PC-3 (cell line): ENCODE measurements around the gene NANOS3.

Experiments used
- EZH2 ChIP-seq: fragments of 300-600 bp; sonication (generic); IDR thresholded peaks from one replicate; pipeline ENCODE4 v1.6.1; 2017; ENCODE audit warnings: antibody characterized with exemption, mild to moderate bottlenecking, low read length; ENCODE audit not compliant: unreplicated experiment
- EZH2phosphoT487 ChIP-seq: fragments of 300-600 bp; sonication (generic); IDR thresholded peaks from 2 replicates; pipeline ENCODE4 v1.6.1; 2018; ENCODE audit warnings: mild to moderate bottlenecking, antibody characterized with exemption, low read length, borderline replicate concordance
- TF ChIP-seq, protein P1 (sequence below): fragments of 300-600 bp; sonication (generic); conservative IDR thresholded peaks from 2 replicates; pipeline ENCODE4 v1.5.1; 2017; ENCODE audit warnings: antibody characterized with exemption, low read depth, mild to moderate bottlenecking, low read length

DNA sequence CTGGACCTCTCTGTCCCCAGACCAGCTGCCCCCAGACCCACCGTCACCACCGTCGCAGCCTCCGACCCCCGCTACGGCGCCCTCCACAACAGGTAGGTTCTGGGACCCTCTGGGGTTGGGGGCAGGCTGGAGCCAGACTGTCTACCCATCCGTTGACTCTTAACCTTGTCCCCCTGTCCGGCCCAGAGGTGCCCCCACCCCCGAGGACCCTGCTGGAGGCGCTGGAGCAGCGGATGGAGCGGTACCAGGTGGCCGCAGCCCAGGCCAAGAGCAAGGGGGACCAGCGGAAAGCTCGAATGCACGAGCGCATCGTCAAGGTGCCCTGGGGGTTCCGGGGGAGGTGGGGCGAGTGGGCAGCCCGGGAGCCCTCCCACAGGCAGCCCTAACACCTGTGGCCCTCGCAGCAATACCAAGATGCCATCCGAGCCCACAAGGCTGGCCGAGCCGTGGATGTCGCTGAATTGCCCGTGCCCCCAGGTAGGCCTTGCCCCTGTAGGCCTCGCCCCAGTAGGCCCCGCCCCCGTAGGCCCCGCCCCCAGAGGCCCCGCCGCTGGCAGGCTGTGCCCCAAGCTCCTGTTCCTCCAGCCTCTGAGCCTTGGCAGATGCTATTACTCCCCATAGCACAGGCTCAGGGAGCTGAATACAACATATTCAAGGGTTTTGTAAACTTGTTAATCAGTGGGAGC is 41.9 kb downstream of the NANOS3 start:
- TF ChIP-seq, protein P1, sequence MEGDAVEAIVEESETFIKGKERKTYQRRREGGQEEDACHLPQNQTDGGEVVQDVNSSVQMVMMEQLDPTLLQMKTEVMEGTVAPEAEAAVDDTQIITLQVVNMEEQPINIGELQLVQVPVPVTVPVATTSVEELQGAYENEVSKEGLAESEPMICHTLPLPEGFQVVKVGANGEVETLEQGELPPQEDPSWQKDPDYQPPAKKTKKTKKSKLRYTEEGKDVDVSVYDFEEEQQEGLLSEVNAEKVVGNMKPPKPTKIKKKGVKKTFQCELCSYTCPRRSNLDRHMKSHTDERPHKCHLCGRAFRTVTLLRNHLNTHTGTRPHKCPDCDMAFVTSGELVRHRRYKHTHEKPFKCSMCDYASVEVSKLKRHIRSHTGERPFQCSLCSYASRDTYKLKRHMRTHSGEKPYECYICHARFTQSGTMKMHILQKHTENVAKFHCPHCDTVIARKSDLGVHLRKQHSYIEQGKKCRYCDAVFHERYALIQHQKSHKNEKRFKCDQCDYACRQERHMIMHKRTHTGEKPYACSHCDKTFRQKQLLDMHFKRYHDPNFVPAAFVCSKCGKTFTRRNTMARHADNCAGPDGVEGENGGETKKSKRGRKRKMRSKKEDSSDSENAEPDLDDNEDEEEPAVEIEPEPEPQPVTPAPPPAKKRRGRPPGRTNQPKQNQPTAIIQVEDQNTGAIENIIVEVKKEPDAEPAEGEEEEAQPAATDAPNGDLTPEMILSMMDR: no peak
- TF ChIP-seq EZH2 (no peak), EZH2phosphoT487 (no peak)
